HEK293 (cell line): ENCODE measurements around the gene NOXO1.

Source experiments
- GLI4 ChIP-seq: fragments of 450-650 bp; formaldehyde crosslinking; IDR thresholded peaks from 2 replicates; pipeline ENCODE4 v1.5.1; 2016; ENCODE audit warnings: missing biosample characterization, missing genetic modification characterization
- IKZF3 ChIP-seq: fragments of 450-650 bp; IDR thresholded peaks from 2 replicates; pipeline ENCODE4 v1.5.0; 2018; ENCODE audit warnings: missing biosample characterization, mild to moderate bottlenecking, missing genetic modification characterization, moderate library complexity
- KLF16 ChIP-seq: fragments of 450-650 bp; formaldehyde crosslinking; IDR thresholded peaks from 2 replicates; pipeline ENCODE4 v1.5.1; 2017; ENCODE audit warnings: missing biosample characterization, missing genetic modification characterization
- KLF9 ChIP-seq: fragments of 450-650 bp; formaldehyde crosslinking; IDR thresholded peaks from 2 replicates; pipeline ENCODE4 v1.5.1; 2016; ENCODE audit warnings: missing biosample characterization, missing genetic modification characterization, low read depth
- MZF1 ChIP-seq: fragments of 450-650 bp; formaldehyde crosslinking; IDR thresholded peaks from 2 replicates; pipeline ENCODE4 v1.5.1; 2017; ENCODE audit warnings: missing biosample characterization, missing genetic modification characterization, borderline replicate concordance
- RBAK ChIP-seq: fragments of 450-650 bp; formaldehyde crosslinking; IDR thresholded peaks from 2 replicates; pipeline ENCODE4 v1.5.1; 2016; ENCODE audit warnings: missing biosample characterization, missing genetic modification characterization
- SCRT1 ChIP-seq: fragments of 450-650 bp; formaldehyde crosslinking; IDR thresholded peaks from 2 replicates; pipeline ENCODE4 v1.5.1; 2016; ENCODE audit warnings: missing biosample characterization, missing genetic modification characterization, borderline replicate concordance
- SP3 ChIP-seq: fragments of 450-650 bp; formaldehyde crosslinking; IDR thresholded peaks from 2 replicates; pipeline ENCODE4 v1.5.1; 2016; ENCODE audit warnings: missing biosample characterization, missing genetic modification characterization
- ZBTB1 ChIP-seq: fragments of 450-650 bp; formaldehyde crosslinking; IDR thresholded peaks from 2 replicates; pipeline ENCODE4 v1.5.1; 2016; ENCODE audit warnings: missing biosample characterization, missing genetic modification characterization
- ZBTB11 ChIP-seq: fragments of 450-650 bp; formaldehyde crosslinking; conservative IDR thresholded peaks from 2 replicates; pipeline ENCODE4 v1.5.1; 2016; ENCODE audit warnings: low read depth, missing biosample characterization, missing genetic modification characterization
- ZBTB48 ChIP-seq: fragments of 450-650 bp; formaldehyde crosslinking; IDR thresholded peaks from 2 replicates; pipeline ENCODE4 v1.5.1; 2016; ENCODE audit warnings: missing biosample characterization, missing genetic modification characterization
- ZBTB49 ChIP-seq: fragments of 450-650 bp; formaldehyde crosslinking; IDR thresholded peaks from 2 replicates; pipeline ENCODE4 v1.5.1; 2016; ENCODE audit warnings: missing biosample characterization, missing genetic modification characterization, low read depth
- ZEB2 ChIP-seq: fragments of 450-650 bp; formaldehyde crosslinking; IDR thresholded peaks from 2 replicates; pipeline ENCODE4 v1.5.1; 2016; ENCODE audit warnings: missing biosample characterization, missing genetic modification characterization
- ZNF10 ChIP-seq: fragments of 450-650 bp; formaldehyde crosslinking; IDR thresholded peaks from 2 replicates; pipeline ENCODE4 v1.5.1; 2017; ENCODE audit warnings: missing biosample characterization, missing genetic modification characterization
- ZNF202 ChIP-seq: fragments of 450-650 bp; formaldehyde crosslinking; IDR thresholded peaks from 2 replicates; pipeline ENCODE4 v1.5.1; 2016; ENCODE audit warnings: missing biosample characterization, missing genetic modification characterization, borderline replicate concordance
- ZNF292 ChIP-seq: fragments of 450-650 bp; formaldehyde crosslinking; IDR thresholded peaks from 2 replicates; pipeline ENCODE4 v1.5.1; 2016; ENCODE audit warnings: low read depth, missing biosample characterization, missing genetic modification characterization, borderline replicate concordance
- ZNF302 ChIP-seq: fragments of 450-650 bp; formaldehyde crosslinking; IDR thresholded peaks from 2 replicates; pipeline ENCODE4 v1.5.1; 2016; ENCODE audit warnings: missing biosample characterization, missing genetic modification characterization, low read depth
- ZNF398 ChIP-seq: fragments of 450-650 bp; formaldehyde crosslinking; IDR thresholded peaks from 2 replicates; pipeline ENCODE4 v1.5.1; 2017; ENCODE audit warnings: missing biosample characterization, missing genetic modification characterization
- ZNF544 ChIP-seq: fragments of 450-650 bp; formaldehyde crosslinking; IDR thresholded peaks from 2 replicates; pipeline ENCODE4 v1.5.0; 2017; ENCODE audit warnings: missing biosample characterization, missing genetic modification characterization
- ZNF629 ChIP-seq: fragments of 450-650 bp; formaldehyde crosslinking; IDR thresholded peaks from 2 replicates; pipeline ENCODE4 v1.5.1; 2017; ENCODE audit warnings: missing biosample characterization, missing genetic modification characterization
- ZNF670 ChIP-seq: fragments of 450-650 bp; formaldehyde crosslinking; IDR thresholded peaks from 2 replicates; pipeline ENCODE4 v1.5.1; 2016; ENCODE audit warnings: missing biosample characterization, missing genetic modification characterization, low read depth
- ZNF701 ChIP-seq: fragments of 450-650 bp; formaldehyde crosslinking; IDR thresholded peaks from 2 replicates; pipeline ENCODE4 v1.5.1; 2016; ENCODE audit warnings: missing biosample characterization, missing genetic modification characterization
- ZNF843 ChIP-seq: fragments of 450-650 bp; formaldehyde crosslinking; IDR thresholded peaks from 2 replicates; pipeline ENCODE4 v1.5.1; 2016; ENCODE audit warnings: missing biosample characterization, missing genetic modification characterization
- TF ChIP-seq, protein P1 (sequence below): fragments of 450-650 bp; formaldehyde crosslinking; IDR thresholded peaks from 2 replicates; pipeline ENCODE4 v1.5.1; 2016; ENCODE audit warnings: missing biosample characterization, missing genetic modification characterization
- TF ChIP-seq, protein P2 (sequence below): fragments of 450-650 bp; formaldehyde crosslinking; IDR thresholded peaks from 2 replicates; pipeline ENCODE4 v1.5.1; 2016; ENCODE audit warnings: missing biosample characterization, missing genetic modification characterization
- TF ChIP-seq, protein P3 (sequence below): fragments of 450-650 bp; formaldehyde crosslinking; IDR thresholded peaks from 2 replicates; pipeline ENCODE4 v1.5.1; 2016; ENCODE audit warnings: missing biosample characterization, missing genetic modification characterization

The NOXO1 gene

DNA sequence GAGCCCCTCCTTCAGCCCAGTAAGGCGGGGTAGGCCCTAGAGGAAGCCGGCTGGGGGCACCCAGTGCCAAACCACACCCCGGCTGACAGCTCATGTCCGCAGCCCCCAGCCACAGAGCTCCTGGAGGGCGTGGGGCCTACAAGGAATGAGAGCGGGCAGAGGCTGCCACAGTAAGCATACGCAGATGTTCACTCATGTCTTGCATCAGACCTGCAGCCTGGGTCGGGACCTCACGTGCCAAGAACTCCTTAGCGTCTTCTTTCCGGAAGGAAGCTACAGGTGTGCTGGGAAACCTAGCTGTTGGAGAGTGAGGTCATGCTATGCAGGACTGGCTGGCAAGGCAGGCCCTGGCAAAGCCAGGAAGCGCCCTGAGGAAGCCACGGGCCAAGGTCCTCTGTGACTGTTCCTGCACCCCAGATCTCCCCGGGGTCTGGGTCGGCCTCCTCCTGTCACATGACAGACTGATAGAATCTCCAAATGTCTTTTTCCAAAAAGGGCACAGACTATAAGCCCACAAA is 26.8 kb upstream of the NOXO1 start (continued):
- peak; percentile 99 for TF ChIP-seq SCRT1 (tag by site-specific recombination)
- TF ChIP-seq ZNF544 (tag by site-specific recombination), result no peak
- no peak for TF ChIP-seq MZF1 (tag by site-specific recombination)
- no peak for TF ChIP-seq ZNF843
- TF ChIP-seq, protein P1, sequence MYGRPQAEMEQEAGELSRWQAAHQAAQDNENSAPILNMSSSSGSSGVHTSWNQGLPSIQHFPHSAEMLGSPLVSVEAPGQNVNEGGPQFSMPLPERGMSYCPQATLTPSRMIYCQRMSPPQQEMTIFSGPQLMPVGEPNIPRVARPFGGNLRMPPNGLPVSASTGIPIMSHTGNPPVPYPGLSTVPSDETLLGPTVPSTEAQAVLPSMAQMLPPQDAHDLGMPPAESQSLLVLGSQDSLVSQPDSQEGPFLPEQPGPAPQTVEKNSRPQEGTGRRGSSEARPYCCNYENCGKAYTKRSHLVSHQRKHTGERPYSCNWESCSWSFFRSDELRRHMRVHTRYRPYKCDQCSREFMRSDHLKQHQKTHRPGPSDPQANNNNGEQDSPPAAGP (tag by site-specific recombination), result peak; percentile 66
- TF ChIP-seq ZNF302 (tag by site-specific recombination), result no peak
- TF ChIP-seq ZNF292 (tag by site-specific recombination), result no peak
- TF ChIP-seq KLF9 (tag by site-specific recombination), result no peak
- no peak for TF ChIP-seq ZNF701 (tag by site-specific recombination)
- TF ChIP-seq ZNF670, result no peak
- TF ChIP-seq, protein P2, sequence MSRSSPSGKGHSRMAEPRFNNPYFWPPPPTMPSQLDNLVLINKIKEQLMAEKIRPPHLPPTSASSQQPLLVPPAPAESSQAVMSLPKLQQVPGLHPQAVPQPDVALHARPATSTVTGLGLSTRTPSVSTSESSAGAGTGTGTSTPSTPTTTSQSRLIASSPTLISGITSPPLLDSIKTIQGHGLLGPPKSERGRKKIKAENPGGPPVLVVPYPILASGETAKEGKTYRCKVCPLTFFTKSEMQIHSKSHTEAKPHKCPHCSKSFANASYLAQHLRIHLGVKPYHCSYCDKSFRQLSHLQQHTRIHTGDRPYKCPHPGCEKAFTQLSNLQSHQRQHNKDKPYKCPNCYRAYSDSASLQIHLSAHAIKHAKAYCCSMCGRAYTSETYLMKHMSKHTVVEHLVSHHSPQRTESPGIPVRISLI (tag by site-specific recombination), result no peak
- peak; percentile 46; the same call in 1 of the 2 replicates for TF ChIP-seq SP3 (tag by site-specific recombination)
- TF ChIP-seq ZNF398 (tag by site-specific recombination), result no peak
- no peak for TF ChIP-seq ZBTB1 (tag by site-specific recombination)
- TF ChIP-seq ZEB2, result peak; percentile 59; the same call in 1 of the 2 replicates
- peak; percentile 71 for TF ChIP-seq ZNF629 (tag by site-specific recombination)
- peak; percentile 81 for TF ChIP-seq IKZF3 (tag by site-specific recombination)
- TF ChIP-seq ZBTB49, result no peak
- TF ChIP-seq ZNF202 (tag by site-specific recombination), result no peak
- TF ChIP-seq ZBTB48 (tag by site-specific recombination), result no peak
- TF ChIP-seq, protein P3, sequence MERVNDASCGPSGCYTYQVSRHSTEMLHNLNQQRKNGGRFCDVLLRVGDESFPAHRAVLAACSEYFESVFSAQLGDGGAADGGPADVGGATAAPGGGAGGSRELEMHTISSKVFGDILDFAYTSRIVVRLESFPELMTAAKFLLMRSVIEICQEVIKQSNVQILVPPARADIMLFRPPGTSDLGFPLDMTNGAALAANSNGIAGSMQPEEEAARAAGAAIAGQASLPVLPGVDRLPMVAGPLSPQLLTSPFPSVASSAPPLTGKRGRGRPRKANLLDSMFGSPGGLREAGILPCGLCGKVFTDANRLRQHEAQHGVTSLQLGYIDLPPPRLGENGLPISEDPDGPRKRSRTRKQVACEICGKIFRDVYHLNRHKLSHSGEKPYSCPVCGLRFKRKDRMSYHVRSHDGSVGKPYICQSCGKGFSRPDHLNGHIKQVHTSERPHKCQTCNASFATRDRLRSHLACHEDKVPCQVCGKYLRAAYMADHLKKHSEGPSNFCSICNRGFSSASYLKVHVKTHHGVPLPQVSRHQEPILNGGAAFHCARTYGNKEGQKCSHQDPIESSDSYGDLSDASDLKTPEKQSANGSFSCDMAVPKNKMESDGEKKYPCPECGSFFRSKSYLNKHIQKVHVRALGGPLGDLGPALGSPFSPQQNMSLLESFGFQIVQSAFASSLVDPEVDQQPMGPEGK (tag by site-specific recombination), result peak; percentile 79
- no peak; the same call in 1 of the 2 replicates for TF ChIP-seq ZBTB11 (tag by site-specific recombination)
- no peak for TF ChIP-seq GLI4
- no peak for TF ChIP-seq RBAK (tag by site-specific recombination)
- peak; percentile 52 for TF ChIP-seq KLF16
- TF ChIP-seq ZNF10 (tag by site-specific recombination), result no peak
